ENCODE data around the gene GPR25.

Gene GPR25

DNA sequence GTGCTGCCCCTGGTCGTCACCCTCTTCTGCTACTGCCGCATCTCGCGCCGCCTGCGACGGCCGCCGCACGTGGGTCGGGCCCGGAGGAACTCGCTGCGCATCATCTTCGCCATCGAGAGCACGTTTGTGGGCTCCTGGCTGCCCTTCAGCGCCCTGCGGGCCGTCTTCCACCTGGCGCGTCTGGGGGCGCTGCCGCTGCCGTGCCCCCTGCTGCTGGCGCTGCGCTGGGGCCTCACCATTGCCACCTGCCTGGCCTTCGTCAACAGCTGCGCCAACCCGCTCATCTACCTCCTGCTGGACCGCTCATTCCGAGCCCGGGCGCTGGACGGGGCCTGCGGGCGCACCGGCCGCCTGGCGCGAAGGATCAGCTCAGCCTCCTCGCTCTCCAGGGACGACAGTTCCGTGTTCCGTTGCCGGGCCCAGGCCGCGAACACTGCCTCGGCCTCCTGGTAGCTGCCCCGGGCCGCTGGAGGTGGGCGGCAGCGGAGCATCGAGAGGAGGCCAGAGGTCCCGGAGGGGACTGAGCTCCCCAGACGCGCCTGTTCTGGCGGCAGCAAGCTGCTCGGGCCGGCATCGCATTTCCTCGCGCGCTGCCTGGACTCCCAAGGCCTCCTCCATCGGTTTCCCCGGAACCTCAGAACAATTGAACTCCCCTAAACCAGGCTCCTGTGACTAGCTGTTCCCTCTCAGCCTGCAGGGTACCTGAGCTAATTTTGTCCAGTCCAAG, 1.1 kb downstream of the GPR25 start:
- DNase-seq (ENCODE audit: low spot score) = no peak

DNA sequence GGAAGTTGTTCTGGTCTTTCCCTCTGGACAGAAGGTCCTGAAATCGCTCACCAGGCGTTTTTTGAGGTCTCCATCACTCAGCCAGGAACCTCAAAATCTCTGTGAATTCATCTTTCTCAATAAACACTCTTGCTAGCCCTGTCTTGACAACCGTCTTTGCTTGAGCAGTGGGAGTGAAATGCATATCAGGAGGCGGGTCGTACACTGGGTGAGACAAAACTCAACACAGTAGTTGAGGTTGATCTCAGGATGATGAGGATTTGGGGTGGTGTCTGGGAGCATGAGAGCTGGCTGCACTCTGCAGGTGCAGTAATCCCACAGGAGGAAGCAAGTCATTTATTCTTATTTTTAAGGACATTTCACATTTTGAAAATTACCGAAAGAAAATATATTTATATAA, 1.9 kb downstream of the GPR25 start:
- no peak for DNase-seq (ENCODE audit: low spot score)

DNA sequence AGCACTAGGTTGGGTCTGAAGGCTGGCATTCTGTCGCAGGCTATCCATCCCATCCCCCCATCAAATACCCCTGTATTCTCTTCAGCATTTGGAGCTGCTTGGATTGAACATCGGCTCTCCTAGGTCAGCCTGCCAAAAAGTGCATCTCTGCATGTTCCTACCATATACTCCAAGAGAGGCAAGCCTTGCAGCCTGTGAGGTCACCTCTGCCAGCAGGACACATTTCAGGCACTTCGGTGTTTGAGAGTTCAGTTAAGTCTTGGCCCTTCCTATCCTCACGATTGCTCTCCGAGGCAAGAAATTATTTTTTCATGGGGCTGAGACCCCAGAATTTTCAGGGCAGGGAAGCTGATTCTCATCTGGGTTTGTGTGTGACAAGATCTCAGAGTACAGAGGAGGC, 2.6 kb downstream of the GPR25 start:
- no peak for DNase-seq (ENCODE audit: low spot score)

- no peak for DNase-seq (ENCODE audit: low spot score)
Measured at GRCh38 chr1:200877010-200877409, 4.2 kb downstream of the GPR25 start.

DNA sequence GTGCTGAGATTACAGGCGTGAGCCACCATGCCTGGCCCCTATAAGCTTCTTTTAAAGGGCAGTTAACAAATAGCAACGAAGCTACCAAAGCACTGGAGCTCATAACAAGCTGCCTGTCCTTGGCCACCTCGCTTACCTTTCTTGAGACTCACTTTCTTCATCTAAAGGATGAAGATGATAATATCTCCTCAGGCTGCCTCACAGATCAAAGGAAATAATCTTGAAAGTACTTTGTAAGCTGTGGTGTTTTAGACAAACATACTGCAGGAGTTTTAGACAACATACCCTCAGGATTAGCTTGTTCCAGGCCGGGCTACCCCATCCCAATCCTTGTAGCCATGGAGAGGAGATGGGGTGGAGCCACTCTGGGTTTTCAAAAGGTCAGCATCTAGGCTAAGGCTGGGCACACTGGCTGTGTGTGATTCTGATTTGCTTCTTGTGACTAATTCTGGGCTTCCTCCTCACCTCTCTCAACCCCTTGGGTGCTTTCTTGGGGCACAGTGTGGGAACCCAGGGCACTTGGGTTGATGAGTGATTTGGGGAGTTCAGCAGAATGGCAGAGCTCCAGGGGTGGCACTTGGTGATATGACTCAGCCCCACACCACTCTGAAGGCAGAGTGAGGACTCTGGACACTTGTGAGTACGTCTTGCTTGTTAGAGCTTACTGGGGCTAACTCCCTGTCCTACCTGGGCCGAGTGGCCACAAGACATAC, 5.2 kb downstream of the GPR25 start:
- DNase-seq (ENCODE audit: low spot score) = no peak

DNA sequence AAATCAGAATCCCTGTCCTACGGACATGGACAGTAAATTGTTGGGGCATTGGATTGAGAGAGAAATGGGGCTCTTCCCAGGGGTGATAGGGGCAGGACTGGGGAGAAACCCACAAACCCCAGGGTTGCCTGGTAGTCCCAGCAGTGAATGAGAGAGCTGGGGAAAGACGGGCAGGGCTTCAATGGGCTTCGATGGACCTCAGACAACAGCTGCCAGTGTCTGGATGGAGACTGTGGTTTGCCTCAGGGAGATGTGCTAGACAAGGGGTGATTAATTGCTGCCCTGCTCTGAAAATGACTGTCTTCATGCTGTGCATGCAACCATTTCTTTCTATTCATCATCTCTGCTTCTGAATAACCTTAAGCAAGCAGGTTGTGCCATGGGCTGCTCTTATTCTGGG, 7.4 kb downstream of the GPR25 start:
- no peak for DNase-seq (ENCODE audit: low spot score)

GRCh38 chr1:200883118-200883517, 10.3 kb downstream of the GPR25 start:
- no peak for DNase-seq (ENCODE audit: low spot score)

- no peak for DNase-seq (ENCODE audit: low spot score)
Measured at GRCh38 chr1:200885623-200886402, 13.0 kb downstream of the GPR25 start.

GRCh38 chr1:200886594-200886993, 13.8 kb downstream of the GPR25 start:
- DNase-seq (ENCODE audit: low spot score) = no peak

GRCh38 chr1:200887036-200887435, 14.3 kb downstream of the GPR25 start:
- DNase-seq (ENCODE audit: low spot score) = no peak

DNA sequence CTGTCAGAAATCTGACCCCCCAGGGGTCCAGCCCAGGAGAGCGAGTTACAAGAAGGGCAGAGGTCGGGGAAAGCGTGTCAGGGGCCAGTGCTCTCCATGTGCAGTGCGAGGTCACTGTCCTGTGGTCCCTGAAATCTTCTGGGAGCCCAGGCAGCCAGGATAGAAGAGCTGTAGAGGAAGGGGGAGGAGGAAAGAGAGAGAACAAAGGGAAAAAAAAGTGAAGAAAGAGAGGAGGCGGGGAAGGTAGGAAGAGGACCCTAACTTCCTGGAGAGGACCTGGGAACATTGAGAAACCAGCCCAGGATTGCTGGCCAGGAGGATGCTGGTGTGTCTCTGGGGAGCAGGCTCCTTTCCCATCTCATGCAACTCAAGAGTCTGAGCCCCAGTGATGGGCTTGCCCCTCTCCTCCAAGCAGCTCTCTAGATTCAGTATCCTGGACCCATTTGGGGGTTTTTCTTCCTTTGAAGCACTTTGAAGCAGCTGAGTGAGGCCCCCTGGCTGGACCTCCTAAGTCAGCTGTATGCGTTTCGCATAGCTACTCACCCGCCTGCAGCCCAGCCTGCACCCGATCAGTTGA, 15.1 kb downstream of the GPR25 start:
- no peak for DNase-seq (ENCODE audit: low spot score)

GRCh38 chr1:200888349-200888838, 15.6 kb downstream of the GPR25 start:
- no peak for DNase-seq (ENCODE audit: low spot score)

DNA sequence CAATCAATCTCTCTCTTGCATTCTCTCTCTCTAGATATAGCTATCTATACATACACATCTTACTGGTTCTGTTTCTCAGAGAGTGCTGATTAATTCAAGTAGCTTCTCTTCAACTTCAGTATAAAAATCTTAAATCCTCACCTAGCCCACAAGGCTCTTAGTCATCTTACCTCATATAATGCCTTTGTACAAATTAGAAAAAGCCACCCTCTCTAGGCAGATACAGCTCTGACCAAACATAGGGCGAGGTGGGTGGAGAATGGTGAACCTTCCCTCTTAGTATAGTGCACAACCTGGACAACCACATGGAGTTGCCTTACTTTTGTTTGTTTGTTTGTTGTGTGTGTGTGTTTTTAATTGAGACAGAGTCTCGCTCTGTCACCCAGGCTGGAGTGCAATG, 16.8 kb downstream of the GPR25 start:
- no peak for DNase-seq (ENCODE audit: low spot score)

GRCh38 chr1:200890027-200890426, 17.2 kb downstream of the GPR25 start:
- no peak for DNase-seq (ENCODE audit: low spot score)

DNA sequence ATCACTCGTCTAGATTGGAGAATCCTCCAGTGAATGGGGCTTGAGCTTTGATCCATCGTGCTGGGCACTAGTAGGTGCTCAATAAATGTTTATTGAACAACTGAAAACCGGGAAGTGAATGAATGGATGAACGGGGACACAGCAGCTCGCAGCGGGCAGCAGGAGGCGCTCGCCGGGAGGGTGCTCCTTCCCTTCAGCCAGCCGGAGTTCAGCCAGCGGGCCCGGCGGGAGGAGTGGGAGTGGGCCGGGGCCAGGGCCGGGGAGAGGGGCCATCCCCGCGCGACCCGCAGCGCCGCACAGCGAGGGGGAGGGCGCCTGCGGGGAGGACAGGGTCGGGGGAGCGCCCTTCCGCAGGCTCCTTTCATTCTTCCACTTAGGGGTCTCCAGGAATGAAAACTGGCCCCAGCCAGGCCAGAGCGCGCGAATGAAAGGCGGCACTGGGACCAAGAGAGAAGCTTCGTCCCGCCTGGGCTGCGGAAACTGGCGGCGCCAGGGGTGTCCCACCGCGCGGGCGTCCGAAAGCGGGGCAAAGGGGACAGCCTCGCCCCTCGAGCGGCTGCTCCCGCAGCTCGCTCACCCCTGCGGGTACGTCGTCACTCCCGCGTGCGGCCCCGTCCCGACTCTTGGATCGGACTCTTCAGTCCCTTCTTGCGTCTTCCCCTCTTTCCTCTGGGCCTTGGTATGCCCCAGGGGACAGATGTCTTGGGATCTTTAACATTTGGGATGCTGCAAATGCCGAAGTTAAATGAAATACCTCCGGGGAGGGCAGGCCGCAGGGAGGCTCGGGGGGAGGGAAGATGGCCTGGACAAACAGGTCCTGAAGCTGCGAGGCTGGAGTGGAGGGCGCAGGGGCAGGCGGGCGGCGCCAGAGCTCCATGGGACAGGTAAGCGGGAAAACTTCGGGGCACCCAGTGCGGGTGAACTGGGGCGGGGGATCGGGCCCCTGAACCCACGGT, 18.3 kb downstream of the GPR25 start:
- peak; percentile 89 for DNase-seq (ENCODE audit: low spot score)

DNA sequence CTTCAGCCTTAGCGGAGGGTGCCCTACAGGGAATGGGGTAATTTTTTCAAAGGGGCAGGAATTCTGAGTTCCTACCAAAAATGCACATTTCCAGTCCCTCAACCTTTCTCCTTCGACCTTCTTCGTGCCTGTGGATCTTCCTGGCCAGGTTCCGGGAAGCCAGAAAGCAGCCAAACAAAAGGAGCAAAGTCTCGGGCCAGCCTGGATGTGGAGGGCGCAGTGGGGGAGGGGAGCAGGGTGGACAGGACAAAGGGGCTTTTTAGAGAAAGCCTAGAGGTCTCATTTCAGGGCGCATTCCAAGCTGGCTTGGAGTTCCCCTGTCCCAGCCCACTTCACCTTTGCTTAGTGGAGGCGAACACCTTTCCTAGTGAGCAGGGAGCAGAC, 19.0 kb downstream of the GPR25 start:
- peak; percentile 86 for DNase-seq (ENCODE audit: low spot score)

GRCh38 chr1:200892546-200892945, 19.8 kb downstream of the GPR25 start:
- DNase-seq (ENCODE audit: low spot score) = no peak

DNA sequence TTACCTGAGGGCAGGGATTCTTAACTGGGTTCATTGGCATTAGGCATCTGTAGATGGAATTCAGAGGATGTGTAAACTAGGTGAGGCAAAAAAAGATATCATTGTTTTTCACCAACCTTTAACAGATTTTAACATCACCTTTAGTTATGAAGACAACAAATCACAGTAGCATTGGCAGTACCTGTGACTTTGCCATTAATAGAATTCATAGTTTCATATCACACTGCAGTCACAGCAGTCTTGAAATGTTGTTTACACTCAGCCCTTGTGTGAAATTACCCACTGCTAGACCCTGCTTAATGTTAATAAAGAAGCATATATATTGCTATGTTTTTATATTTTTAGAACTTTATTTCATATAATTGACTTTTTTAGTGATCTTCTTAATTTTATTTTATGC, 20.2 kb downstream of the GPR25 start:
- no peak for DNase-seq (ENCODE audit: low spot score)

GRCh38 chr1:200893411-200893901, 20.7 kb downstream of the GPR25 start:
- DNase-seq (ENCODE audit: low spot score) = no peak

DNA sequence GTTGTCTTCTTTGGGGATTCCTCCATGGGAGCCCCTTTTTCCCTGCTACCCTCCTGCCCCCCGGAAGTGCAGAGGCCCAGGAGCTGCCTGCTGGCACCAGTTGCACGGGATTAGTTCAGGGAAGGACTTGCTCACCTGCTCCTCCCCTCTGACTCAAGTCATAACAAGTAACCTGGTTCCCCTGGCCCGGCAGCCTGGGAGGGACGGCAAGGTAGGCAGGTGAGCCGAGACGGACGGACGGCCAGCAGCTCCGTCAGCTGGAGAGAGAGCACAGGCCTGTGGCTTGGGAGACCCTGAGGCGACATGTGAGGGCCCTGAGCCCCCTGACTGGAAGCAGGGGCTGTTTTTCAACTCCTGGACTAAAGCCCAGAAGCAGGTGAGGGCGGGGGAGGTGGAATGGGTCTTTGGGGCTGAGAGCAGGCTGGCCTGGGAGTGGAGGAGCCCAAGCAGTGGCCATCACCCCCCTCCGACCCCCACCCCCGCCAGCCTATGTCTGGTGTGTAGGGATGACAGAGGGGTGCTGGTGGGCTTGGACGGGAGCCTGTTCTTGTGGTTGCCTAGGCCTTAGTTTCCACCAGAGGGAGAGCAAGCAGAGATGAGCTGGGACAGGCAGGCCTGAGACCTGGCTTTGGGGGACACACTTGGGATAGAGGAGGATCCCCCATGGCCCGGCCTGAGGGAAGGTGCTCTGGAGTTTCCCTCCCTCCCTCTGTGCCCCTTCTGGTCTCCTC, 22.1 kb downstream of the GPR25 start, which contains the start of gene INAVA:
Gene INAVA (plus strand): TSS at position 189 of the 731 bp plus-strand sequence. CDS start 3,501 bp downstream, outside the sequence.
- DNase-seq (ENCODE audit: low spot score) = no peak

All from ecto neural progenitor cell (in vitro differentiated cells).